ENCODE measurements around the gene PPP2R5C.

PPP2R5C gene

DNA sequence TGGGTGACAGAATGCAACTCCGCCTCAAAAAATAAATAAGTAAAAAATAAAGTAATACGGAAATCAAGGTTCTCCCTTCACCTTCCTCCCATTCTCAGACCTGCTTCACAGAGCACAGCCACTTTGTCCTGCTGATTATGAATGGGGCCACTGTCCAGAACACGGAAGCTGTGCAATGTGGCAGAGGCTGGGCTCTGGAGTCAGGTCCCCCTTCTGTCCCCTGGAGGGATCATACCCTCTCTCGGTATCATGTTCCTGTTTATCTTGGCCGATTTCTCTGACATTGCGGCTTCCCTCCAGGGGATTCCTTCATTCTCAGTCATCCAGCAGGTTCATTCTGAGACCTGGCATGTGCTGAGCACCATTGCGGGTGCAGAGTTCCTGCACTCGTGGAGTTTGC, 11.3 kb downstream of the PPP2R5C start:
- Histone ChIP-seq H4K91ac (ENCODE audit: low read depth, low read length) (no peak overlapping the region), H2BK12ac (ENCODE audit: low read length) (no peak overlapping the region), H2AK5ac (ENCODE audit: low read length) (no peak overlapping the region), H3K79me2 (ENCODE audit: control insufficient read depth, insufficient read depth, low read length, poor library complexity) (no peaks in the 10 kb centered on the region), H3K36me3 (ENCODE audit: control insufficient read depth in 1 of 2, insufficient read depth in 2 of 2, low read length in 2 of 2) (no peaks in the 10 kb centered on the region), H3K4me3 (ENCODE audit: low read depth, low read length) (no peak overlapping the region), H3K27ac (ENCODE audit: low read depth, low read length) (no peak overlapping the region), H3K14ac (ENCODE audit: low read length) (no peak overlapping the region), H2AFZ (ENCODE audit: insufficient read depth, low read length, poor library complexity) (no peak overlapping the region), H3K79me1 (ENCODE audit: low read length) (no peaks in the 10 kb centered on the region), H3K4ac (ENCODE audit: low read depth, low read length) (no peak overlapping the region), H2BK120ac (ENCODE audit: insufficient read depth, low read length, poor library complexity) (no peak overlapping the region), H3K4me2 (ENCODE audit: low read length) (no peak overlapping the region), H3K18ac (ENCODE audit: low read length) (no peak overlapping the region), H2BK5ac (ENCODE audit: low read depth, low read length, poor library complexity) (no peak overlapping the region), H3K23ac (ENCODE audit: low read length) (no peak overlapping the region), H3K9ac (ENCODE audit: low read length) (no peak overlapping the region), H4K12ac (ENCODE audit: low read depth, low read length) (no peak overlapping the region), H4K8ac (ENCODE audit: low read depth, low read length) (no peak overlapping the region), H3K4me1 (ENCODE audit: control insufficient read depth in 1 of 2, insufficient read depth in 2 of 2, low read length in 2 of 2) (no peaks in the 10 kb centered on the region), H3K27me3 (ENCODE audit: insufficient read depth, low read length) (no peaks in the 10 kb centered on the region), H3K9me3 (ENCODE audit: insufficient read depth, low read depth, low read length) (peaks cover 2% of the 10 kb centered on the region)
- DNase-seq: no peak
- no CpG with 5 or more reads among the region's 8 CpGs for WGBS (ENCODE audit: extremely low coverage, insufficient coverage, insufficient read length)

DNA sequence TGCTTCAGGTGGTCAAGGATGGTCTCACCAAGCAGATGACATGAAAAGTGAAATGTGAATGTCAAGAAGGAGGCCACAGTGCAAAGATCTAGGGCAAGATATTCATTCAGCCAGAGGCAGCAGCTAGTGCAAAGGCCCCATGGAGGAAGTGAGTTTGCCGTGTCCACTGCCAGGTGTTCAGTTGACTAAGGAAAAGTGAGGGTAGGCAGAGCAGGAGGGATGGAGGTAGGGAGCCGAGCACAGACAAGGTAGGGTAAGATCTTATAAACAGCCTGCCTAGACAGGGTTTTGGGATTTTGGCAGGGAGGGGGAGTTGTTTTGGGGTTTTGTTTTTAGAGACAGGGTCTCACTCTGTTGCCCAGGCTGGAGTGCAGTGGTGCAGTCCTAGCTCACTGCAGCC, 11.9 kb downstream of the PPP2R5C start:
- H2BK12ac ChIP-seq (ENCODE audit: low read length): no peak overlapping the region
- H3K18ac ChIP-seq (ENCODE audit: low read length): no peak overlapping the region
- no peak overlapping the region for H3K9ac ChIP-seq (ENCODE audit: low read length)
- WGBS (ENCODE audit: extremely low coverage, insufficient coverage, insufficient read length): no CpG with 5 or more reads among the region's 2 CpGs
- H4K8ac ChIP-seq (ENCODE audit: low read depth, low read length): no peak overlapping the region
- no peak overlapping the region for H2AK5ac ChIP-seq (ENCODE audit: low read length)
- H3K4me3 ChIP-seq (ENCODE audit: low read depth, low read length): no peak overlapping the region
- no peaks in the 10 kb centered on the region for H3K36me3 ChIP-seq (ENCODE audit: control insufficient read depth in 1 of 2, insufficient read depth in 2 of 2, low read length in 2 of 2)
- H3K79me1 ChIP-seq (ENCODE audit: low read length): no peaks in the 10 kb centered on the region
- peaks cover 2% of the 10 kb centered on the region for H3K9me3 ChIP-seq (ENCODE audit: insufficient read depth, low read depth, low read length)
- H3K27me3 ChIP-seq (ENCODE audit: insufficient read depth, low read length): no peaks in the 10 kb centered on the region
- H3K4me2 ChIP-seq (ENCODE audit: low read length): no peak overlapping the region
- no peak overlapping the region for H2BK5ac ChIP-seq (ENCODE audit: low read depth, low read length, poor library complexity)
- no peak overlapping the region for H3K23ac ChIP-seq (ENCODE audit: low read length)
- no peak overlapping the region for H2BK120ac ChIP-seq (ENCODE audit: insufficient read depth, low read length, poor library complexity)
- no peak overlapping the region for H4K12ac ChIP-seq (ENCODE audit: low read depth, low read length)
- no peaks in the 10 kb centered on the region for H3K4me1 ChIP-seq (ENCODE audit: control insufficient read depth in 1 of 2, insufficient read depth in 2 of 2, low read length in 2 of 2)
- no peak overlapping the region for H4K91ac ChIP-seq (ENCODE audit: low read depth, low read length)
- no peak overlapping the region for H3K14ac ChIP-seq (ENCODE audit: low read length)
- no peak overlapping the region for H2AFZ ChIP-seq (ENCODE audit: insufficient read depth, low read length, poor library complexity)
- no peak overlapping the region for H3K27ac ChIP-seq (ENCODE audit: low read depth, low read length)
- no peak for DNase-seq
- H3K79me2 ChIP-seq (ENCODE audit: control insufficient read depth, insufficient read depth, low read length, poor library complexity): no peaks in the 10 kb centered on the region
- H3K4ac ChIP-seq (ENCODE audit: low read depth, low read length): no peak overlapping the region

DNA sequence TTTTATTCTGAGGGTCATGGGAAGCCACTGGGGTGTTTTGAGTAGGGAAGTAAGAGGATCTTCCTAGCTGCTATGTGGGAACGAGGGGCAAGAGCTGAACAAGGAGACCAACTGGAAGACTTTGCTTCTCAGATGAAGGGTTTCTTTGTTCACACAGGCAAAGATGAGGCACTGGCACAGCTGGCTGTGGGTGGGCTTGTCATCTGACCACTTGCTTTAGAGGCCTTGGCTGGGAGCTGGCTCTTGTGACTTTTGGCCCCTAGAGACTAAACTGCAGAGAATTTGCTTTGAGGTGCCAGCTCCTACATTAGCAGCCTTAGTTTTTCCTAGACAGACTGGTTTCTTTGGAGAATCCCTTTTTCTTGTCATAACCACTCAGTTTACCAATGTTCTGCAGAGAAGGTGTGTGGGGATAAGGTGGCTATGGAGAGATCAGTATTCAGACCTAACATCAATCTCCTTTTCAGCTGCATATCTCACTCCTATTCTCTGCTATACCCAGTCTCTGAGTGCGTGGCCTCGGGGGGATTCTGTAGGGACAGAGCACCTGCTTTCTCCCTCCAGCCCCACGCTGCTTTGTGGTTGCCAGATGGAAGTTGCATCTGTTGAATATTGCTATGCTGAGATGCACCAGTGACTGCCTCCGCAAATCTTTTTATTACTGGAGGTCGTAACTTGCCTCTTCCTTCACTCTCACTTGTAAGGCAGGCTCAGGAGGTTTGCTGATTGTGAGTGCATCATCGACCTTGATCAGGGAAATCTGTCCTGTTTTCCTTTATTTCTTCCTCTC, 12.7 kb downstream of the PPP2R5C start:
- Histone ChIP-seq H4K91ac (ENCODE audit: low read depth, low read length) (no peak overlapping the region), H4K12ac (ENCODE audit: low read depth, low read length) (no peak overlapping the region), H2BK5ac (ENCODE audit: low read depth, low read length, poor library complexity) (no peak overlapping the region), H3K4me1 (ENCODE audit: control insufficient read depth in 1 of 2, insufficient read depth in 2 of 2, low read length in 2 of 2) (no peaks in the 10 kb centered on the region), H3K23ac (ENCODE audit: low read length) (no peak overlapping the region), H3K9me3 (ENCODE audit: insufficient read depth, low read depth, low read length) (peaks cover 2% of the 10 kb centered on the region), H2AFZ (ENCODE audit: insufficient read depth, low read length, poor library complexity) (no peak overlapping the region), H3K27me3 (ENCODE audit: insufficient read depth, low read length) (no peaks in the 10 kb centered on the region), H3K14ac (ENCODE audit: low read length) (no peak overlapping the region), H3K18ac (ENCODE audit: low read length) (no peak overlapping the region), H2BK12ac (ENCODE audit: low read length) (no peak overlapping the region), H4K8ac (ENCODE audit: low read depth, low read length) (no peak overlapping the region), H3K79me1 (ENCODE audit: low read length) (no peaks in the 10 kb centered on the region), H3K4me2 (ENCODE audit: low read length) (no peak overlapping the region), H3K9ac (ENCODE audit: low read length) (no peak overlapping the region), H3K79me2 (ENCODE audit: control insufficient read depth, insufficient read depth, low read length, poor library complexity) (no peaks in the 10 kb centered on the region), H3K4me3 (ENCODE audit: low read depth, low read length) (no peak overlapping the region), H3K27ac (ENCODE audit: low read depth, low read length) (no peak overlapping the region), H2BK120ac (ENCODE audit: insufficient read depth, low read length, poor library complexity) (no peak overlapping the region), H3K36me3 (ENCODE audit: control insufficient read depth in 1 of 2, insufficient read depth in 2 of 2, low read length in 2 of 2) (no peaks in the 10 kb centered on the region), H2AK5ac (ENCODE audit: low read length) (no peak overlapping the region), H3K4ac (ENCODE audit: low read depth, low read length) (no peak overlapping the region)
- WGBS (ENCODE audit: extremely low coverage, insufficient coverage, insufficient read length): no CpG with 5 or more reads among the region's 7 CpGs
- no peak for DNase-seq

DNA sequence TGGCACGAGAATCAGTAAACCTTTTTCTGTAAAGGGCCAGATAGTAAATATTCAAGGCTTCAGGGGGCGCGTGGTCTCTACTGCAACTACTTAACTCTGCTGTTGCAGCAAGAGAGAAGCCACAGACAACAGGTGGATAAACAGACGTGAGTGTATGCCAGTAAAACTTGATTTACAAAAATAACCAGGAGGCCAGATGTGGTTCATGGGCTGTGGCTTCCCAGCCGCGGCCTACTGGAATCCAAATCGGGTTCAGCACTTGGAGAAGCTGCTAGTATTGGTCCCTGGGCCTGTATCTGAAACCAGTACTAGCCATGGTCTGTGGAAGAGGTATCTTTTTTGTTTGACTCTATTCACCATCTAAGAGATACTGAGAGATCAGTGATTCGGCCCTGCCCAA, 13.3 kb downstream of the PPP2R5C start:
- Histone ChIP-seq H3K4me2 (ENCODE audit: low read length) (no peak overlapping the region), H3K23ac (ENCODE audit: low read length) (no peak overlapping the region), H4K8ac (ENCODE audit: low read depth, low read length) (no peak overlapping the region), H3K27ac (ENCODE audit: low read depth, low read length) (no peak overlapping the region), H3K9me3 (ENCODE audit: insufficient read depth, low read depth, low read length) (peaks cover 2% of the 10 kb centered on the region), H3K79me1 (ENCODE audit: low read length) (no peaks in the 10 kb centered on the region), H3K14ac (ENCODE audit: low read length) (no peak overlapping the region), H3K36me3 (ENCODE audit: control insufficient read depth in 1 of 2, insufficient read depth in 2 of 2, low read length in 2 of 2) (no peaks in the 10 kb centered on the region), H3K9ac (ENCODE audit: low read length) (no peak overlapping the region), H2BK120ac (ENCODE audit: insufficient read depth, low read length, poor library complexity) (no peak overlapping the region), H3K4ac (ENCODE audit: low read depth, low read length) (no peak overlapping the region), H4K91ac (ENCODE audit: low read depth, low read length) (no peak overlapping the region), H2BK12ac (ENCODE audit: low read length) (no peak overlapping the region), H4K12ac (ENCODE audit: low read depth, low read length) (no peak overlapping the region), H3K79me2 (ENCODE audit: control insufficient read depth, insufficient read depth, low read length, poor library complexity) (no peaks in the 10 kb centered on the region), H2AFZ (ENCODE audit: insufficient read depth, low read length, poor library complexity) (no peak overlapping the region), H3K18ac (ENCODE audit: low read length) (no peak overlapping the region), H3K4me1 (ENCODE audit: control insufficient read depth in 1 of 2, insufficient read depth in 2 of 2, low read length in 2 of 2) (no peaks in the 10 kb centered on the region), H2BK5ac (ENCODE audit: low read depth, low read length, poor library complexity) (no peak overlapping the region), H3K27me3 (ENCODE audit: insufficient read depth, low read length) (peaks cover 3% of the 10 kb centered on the region), H2AK5ac (ENCODE audit: low read length) (no peak overlapping the region), H3K4me3 (ENCODE audit: low read depth, low read length) (no peak overlapping the region)
- DNase-seq: no peak
- no CpG with 5 or more reads among the region's 8 CpGs for WGBS (ENCODE audit: extremely low coverage, insufficient coverage, insufficient read length)
